GM19395 (cell line): Measurements from ENCODE around the gene FAM78B.
A peak's percentile ranks its signal among the peaks of the same experiment; 100 is the strongest.

Source experiments
- ATAC-seq: cut with Tn5 transposase; IDR thresholded peaks from one replicate; pipeline ENCODE4 v1.9.1; 2021; ENCODE audit warnings: mild to moderate bottlenecking, moderate library complexity; ENCODE audit not compliant: unreplicated experiment

The FAM78B gene

DNA sequence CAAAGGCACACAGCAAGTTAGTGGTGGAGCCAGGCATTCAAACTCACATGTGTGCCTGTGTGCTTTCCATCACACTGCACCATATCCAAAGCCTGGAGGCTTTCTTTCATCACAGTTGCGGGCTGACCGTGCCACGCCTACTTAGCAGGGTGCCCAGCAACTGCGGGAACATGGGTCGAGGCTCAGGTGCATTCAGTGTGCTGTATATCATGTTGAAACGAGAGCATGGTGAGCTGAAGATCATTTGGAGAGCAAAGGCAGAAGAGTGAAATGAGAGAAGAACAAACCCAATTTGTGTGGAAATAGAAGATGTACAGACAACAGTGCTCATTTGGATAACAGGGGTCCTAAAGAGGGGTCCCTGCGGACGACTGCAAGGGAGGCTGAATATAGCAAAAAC lies 46.5 kb downstream of the FAM78B start:
- no peak for ATAC-seq

DNA sequence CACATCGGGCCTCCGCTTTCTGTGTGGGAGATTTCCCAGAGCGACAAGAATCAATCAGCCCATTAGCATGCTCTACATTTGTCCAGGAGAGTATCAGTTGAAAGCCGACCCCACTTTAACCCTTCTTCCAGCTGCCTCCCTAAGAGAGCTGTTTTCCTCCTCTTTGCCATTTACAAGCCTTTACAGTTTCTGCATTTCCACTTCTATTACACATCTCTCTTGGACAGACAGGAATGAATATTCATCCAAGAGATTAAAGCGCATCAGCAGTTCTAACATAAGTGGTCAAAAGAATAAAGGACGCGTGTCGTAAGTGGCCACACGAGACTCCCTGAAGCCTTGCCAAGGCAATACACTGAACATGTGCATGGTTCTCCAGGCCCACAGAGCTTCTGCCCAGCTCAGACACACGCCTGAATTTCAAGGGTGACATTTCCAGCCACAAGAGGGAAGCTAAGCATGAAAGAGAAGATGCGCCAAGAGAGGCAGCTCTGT lies 47.3 kb downstream of the FAM78B start:
- ATAC-seq: no peak

DNA sequence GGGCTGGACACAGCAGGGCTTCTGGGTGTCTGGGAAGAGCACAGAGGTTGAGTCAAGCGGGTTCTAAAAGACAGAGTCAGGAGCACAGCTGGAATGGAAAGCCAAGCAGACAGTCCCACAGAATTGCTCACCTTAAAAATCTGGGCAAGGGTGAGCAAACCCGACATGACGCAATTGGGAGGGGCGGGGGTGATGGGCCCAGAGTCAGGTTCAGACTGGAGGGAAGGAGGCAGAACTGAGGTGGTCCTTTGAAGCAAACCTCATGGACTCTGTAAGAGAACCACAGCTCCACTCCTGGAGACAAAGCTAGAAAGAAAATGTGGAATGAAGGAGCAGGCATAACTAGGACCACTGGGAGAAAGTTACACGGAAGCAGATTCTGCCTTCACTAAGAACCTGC lies 49.0 kb downstream of the FAM78B start:
- ATAC-seq: no peak

DNA sequence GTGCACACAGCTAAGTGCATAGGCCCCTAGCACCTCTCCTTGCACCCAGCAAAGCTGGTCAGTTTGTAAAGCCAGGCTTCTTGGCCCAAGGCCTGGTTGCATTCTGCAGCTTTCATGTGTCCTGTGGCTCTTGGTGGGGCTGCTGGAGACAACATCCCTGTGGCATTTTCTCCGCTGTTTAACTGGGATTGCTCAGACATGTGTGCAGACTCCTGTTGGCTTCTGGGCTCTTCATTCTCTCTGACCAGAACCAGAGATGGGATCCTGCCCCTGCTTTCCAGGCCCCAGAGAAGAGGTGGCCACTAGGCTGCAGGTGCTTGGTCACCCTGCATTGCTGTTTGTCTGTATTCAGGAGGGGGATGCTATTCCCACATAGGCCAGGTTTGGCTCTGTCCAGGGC lies 50.8 kb downstream of the FAM78B start:
- no peak for ATAC-seq

DNA sequence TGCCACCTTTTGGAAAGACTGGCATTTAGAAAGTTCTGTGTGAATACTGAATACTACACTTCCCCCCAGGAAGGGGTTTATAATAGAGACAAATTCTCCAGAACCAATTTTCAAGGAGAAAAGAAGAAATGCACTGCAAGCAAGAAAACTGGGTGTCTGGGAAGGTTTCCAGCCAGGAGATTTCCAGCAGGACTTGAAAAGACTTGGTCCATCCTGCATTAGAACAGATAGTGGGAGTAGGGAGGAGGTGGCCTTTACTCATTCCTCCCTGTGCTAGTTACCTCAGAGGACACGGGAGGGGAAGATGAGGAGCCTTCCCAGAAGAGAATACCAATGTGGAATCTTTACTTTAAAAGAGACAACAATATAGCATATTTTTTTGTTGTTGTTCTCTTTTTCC lies 52.4 kb downstream of the FAM78B start:
- ATAC-seq: no peak

DNA sequence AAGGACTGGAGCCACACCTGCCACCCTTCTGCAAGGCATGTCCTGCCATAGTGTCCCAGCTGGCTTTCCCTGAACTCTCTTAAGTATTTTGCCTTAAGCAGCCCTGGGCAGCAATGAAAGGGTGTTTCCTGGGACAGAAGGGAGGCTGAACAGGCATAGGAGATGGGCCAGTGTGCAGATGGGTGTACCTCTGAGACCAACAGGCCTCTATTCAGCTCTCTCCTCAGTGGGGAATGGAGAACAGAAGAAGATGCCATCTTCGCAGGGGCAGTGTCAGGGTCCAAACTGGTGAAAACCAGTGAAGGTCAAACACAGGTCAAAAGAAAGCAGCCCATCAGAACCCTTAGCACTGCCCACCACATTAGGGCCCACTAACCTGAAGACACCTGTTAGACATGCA lies 53.2 kb downstream of the FAM78B start:
- ATAC-seq: no peak

DNA sequence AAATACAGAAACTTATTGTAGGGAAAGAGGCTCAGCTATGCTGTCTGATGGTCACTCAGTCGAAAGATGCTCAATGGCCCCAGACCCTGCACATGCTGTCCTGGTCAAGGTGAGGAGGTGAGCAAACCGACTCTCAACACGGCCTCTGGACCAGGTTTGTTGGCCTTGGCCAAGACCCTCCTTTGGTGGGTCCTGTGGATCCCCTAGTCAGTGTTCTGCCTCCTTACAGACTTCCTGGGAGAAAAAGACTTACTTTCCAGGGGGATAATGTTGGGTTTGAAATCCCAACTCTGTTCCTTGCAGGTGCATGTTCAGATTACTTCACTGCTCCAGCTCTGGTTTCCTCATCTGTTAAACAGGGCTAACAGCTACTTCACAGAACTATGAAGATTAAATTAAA lies 53.8 kb downstream of the FAM78B start:
- no peak for ATAC-seq

DNA sequence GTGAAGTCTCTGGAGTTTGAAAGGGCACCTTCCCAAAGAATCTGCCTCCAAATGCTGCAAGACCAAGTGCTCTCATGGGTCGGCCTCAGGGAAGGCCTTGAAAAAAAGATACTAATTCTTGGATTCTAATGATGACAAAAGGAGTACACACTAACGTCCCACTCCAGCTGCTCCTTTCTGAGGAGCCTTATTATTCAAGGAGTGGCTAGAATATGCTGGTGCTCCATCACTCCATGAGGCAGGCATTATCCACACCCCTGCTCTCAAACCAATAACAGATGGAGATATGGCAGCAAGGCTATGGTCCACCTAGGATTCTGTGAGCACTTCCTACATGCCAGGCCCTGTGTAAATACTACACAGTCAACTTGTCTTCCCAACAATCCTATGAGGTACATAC lies 54.4 kb downstream of the FAM78B start:
- ATAC-seq: no peak

DNA sequence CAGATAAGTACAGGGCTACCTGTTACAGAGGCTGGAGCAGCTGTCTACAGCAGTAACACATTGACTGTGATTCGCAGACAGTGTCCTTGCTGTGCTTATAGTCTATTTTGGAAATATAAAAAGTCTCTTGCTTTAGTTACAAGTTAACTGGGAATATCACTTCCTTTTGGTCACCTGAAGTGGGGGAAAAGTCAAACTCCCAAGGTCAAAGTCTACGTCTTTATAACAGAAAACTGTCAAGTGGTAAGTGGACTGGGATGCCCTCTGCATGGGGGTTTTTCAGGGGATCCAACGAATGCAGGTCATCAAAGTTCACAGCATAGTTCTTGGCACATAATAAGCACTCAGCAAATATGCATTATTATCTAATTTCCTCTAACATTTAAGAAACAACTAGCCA lies 55.4 kb downstream of the FAM78B start:
- ATAC-seq: no peak

- no peak for ATAC-seq
These were observed 76.6 kb downstream of the FAM78B start for GRCh38 chr1:166090244-166090643.

GRCh38 chr1:166089804-166090203 lies 77.0 kb downstream of the FAM78B start:
- ATAC-seq: peak; percentile 79

GRCh38 chr1:166088572-166088955 lies 78.2 kb downstream of the FAM78B start:
- no peak for ATAC-seq

- no peak for ATAC-seq
These were observed 78.8 kb downstream of the FAM78B start for GRCh38 chr1:166087734-166088571.

- no peak for ATAC-seq
These were observed 80.5 kb downstream of the FAM78B start for GRCh38 chr1:166086113-166086883.

DNA sequence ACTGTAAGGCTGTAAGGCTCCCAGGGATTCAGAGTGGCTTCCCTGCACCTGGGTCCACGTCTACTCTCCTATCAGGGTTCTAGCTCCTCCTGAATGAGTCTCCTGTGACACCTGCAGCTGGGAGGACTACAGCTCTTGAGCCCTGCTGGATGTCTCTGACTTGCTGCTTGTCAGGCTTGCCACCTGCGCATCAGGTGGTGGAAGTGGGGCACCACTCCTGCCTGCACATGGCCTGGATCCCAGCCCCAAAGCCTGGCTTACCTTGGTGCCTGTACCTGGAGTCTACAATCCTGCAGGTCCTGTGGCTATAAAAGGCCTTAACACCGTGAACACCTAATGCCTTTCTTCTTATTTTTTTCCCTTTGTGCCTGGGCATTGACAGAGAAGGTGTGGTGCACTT lies 82.2 kb downstream of the FAM78B start:
- ATAC-seq: no peak

DNA sequence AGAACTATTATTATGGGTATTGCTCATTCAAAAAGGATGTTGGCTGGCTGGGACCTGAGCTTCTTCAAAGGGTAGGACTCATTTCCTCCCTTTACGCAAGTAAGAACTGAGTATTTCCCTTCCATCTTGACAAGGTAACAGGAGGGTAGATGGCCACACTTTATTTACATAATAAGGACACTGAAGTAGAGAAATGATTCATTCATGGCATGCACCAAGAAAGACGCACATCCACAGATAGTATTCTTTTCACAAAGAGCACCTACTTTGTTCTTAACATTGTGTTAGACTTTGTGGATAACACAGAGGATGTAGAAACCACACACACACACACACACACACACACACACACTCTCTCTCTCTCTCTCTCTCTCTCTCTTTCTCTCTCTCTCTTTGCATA lies 82.9 kb downstream of the FAM78B start:
- peak; percentile 75 for ATAC-seq

- ATAC-seq: no peak
These were observed 84.2 kb downstream of the FAM78B start for GRCh38 chr1:166082601-166083000.

- no peak for ATAC-seq
These were observed 85.6 kb downstream of the FAM78B start for GRCh38 chr1:166080967-166081870.

DNA sequence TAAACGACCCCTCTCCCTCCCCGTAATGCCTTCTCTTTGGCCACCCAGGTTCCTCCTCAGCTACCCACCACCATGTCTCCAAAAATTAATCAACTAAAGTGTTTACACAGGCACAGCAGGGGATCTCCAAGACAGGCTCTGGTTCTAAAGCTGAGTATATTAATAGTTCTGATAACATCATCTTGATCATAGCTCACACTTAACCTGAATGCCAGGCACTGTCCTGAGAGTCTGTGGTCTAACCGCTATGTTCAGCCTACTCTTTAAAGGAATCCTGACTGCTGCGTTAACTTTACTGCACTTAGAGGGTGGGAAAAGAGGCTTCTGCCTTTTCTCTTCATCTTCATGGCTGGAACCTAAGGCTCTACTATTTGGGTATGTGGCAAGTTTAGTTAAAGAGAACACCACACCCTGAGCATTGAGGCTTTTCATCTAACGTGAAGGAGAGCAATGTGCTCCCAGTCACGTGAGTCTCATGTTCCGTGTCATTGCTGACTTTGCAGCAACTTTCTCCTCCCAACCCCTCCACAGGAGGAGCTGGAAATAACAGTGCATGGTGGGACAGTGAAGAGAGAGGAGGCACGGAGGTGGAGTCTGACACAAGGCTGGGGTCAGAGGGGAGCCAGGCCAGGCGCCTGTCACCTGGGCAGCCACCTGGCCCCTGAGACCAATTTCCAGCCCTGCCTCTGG lies 86.4 kb downstream of the FAM78B start:
- ATAC-seq: no peak

DNA sequence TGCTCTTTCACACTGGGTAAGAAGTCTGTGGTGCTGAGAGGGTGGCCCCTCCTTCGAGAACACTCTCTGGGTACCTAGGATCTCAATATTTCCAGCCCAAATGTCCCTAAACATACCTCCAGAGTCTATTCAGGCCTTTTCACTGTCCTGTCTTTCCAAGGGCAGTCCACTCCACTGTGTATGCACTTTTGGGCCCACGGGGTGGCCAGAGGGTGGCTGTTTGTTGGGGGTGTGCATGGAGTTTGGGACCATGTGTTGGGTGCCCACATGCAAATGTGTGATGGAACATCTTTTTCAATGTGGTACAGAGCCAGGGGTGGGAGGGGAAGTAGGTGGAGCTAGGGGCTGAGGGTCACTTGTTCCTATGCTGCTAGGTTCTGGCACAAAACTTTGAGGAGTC lies 87.5 kb downstream of the FAM78B start:
- no peak for ATAC-seq

DNA sequence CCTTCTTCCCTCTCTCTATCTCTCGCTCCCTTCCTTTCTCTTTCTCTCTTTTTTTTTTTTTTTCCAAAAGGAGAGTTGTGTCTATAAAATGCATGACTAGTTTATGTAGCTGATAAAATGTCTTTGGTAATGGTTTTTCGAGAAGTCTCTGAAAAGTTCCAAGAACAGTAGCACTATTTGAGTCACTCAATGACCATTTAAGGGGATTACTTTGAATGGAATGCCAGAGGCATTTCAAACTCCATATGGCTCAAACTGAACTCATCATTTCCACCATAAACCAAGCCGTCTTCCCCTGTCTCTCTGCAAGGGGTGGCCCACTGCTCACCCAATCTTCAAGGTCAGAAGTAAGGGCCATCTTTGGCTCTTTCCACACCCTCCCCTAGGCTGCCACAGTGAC lies 93.3 kb downstream of the FAM78B start:
- no peak for ATAC-seq
